Duodenal mucosa (tissue), 2 donors: ENCODE measurements around the gene CXCL12.

ENCODE experiments used
- H3K27ac ChIP-seq: one replicate; pipeline ENCODE4 v1.7.0; 2013; ENCODE audit warnings: low read depth, low read length
- H3K27me3 ChIP-seq, 2 donors: one replicate each; pipeline ENCODE4 v1.7.0; 2013; ENCODE audit warnings: low read length in 2 of 2, control low read depth in 1 of 2; ENCODE audit not compliant: insufficient read depth in 2 of 2, control insufficient read depth in 1 of 2
- H3K36me3 ChIP-seq, 2 donors: one replicate each; pipeline ENCODE4 v1.7.0; 2013; ENCODE audit warnings: low read length in 2 of 2, control low read depth in 1 of 2; ENCODE audit not compliant: insufficient read depth in 2 of 2, control insufficient read depth in 1 of 2
- H3K4me1 ChIP-seq, 2 donors: one replicate each; pipeline ENCODE4 v1.7.0; 2013; ENCODE audit warnings: low read length in 2 of 2, control low read depth in 1 of 2; ENCODE audit not compliant: insufficient read depth in 2 of 2, control insufficient read depth in 1 of 2
- H3K4me3 ChIP-seq, 2 donors: one replicate each; pipeline ENCODE4 v1.7.0; 2013; ENCODE audit warnings: low read length in 2 of 2, low read depth in 1 of 2
- H3K9ac ChIP-seq, 2 donors: one replicate each; pipeline ENCODE4 v1.7.0; 2013; ENCODE audit warnings: low read length in 2 of 2, low read depth in 1 of 2
- H3K9me3 ChIP-seq, 2 donors: one replicate each; pipeline ENCODE4 v1.7.0; 2013; ENCODE audit warnings: low read length in 2 of 2, control low read depth in 1 of 2; ENCODE audit not compliant: control insufficient read depth in 1 of 2

The CXCL12 gene

GRCh38 chr10:44385026-44385695, at the start of gene CXCL12:
TSS of gene CXCL12 (minus strand) at chr10:44385097. CDS start at chr10:44385005, 92 bp downstream.
- H3K27ac ChIP-seq: no peak within 1 kb of the TSS
- H3K9me3 ChIP-seq: no peaks in the 10 kb centered on the region
- peaks cover 0 to 5% of the 10 kb centered on the region in 2 donors for H3K4me1 ChIP-seq
- H3K27me3 ChIP-seq: peaks cover 16 to 18% of the 10 kb centered on the region in 2 donors
- peak within 1 kb of the TSS in 1 of 2 donors; percentile 43 for H3K9ac ChIP-seq
- peak within 1 kb of the TSS; percentile 38 to 66 for H3K4me3 ChIP-seq
- no peaks in the 10 kb centered on the region for H3K36me3 ChIP-seq

DNA sequence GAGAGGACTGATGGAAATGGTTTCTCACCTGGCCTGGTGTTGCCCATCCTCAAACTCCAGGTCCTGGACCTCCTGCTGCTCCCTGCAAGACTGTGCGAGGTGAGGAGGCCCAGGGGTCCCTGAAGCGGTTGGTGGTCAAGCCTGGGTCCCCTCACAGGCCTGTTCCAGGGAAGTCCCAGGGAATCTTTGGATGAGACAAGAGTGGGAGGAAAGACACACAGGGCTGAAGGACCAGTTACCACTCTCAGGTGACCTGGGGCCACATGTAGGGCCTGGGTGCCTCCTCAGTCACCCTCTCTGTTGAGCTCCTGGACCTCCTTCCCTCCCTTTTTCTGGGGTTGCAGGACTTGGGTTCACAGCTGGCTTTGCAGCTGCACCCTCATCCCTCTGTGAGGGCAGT, 42.6 kb upstream of the CXCL12 start:
- Histone ChIP-seq H3K4me1 (no peaks in the 10 kb centered on the region), H3K9me3 (no peaks in the 10 kb centered on the region), H3K9ac (no peak overlapping the region), H3K4me3 (no peak overlapping the region), H3K36me3 (no peaks in the 10 kb centered on the region), H3K27ac (no peak overlapping the region), H3K27me3 (no peaks in the 10 kb centered on the region)

DNA sequence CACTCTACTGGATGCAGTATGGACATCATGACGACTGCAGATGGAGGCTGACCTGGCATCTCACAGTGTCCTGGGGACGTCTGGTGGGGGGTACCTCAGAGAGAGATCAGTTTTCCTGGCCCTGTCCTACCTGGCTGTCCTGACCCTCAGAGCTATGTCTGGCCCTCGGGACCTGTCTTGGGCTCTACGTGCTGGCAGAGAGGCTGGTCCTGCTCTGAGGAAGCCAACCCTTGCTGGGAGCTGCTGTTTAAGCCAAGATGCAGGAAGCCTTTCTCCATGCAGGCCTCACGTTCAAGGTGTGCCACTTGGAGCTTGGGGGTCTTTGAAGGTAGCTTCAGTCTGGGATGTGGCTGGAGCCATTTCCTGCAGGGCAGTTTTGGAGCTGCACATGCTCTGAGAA, 42.1 kb upstream of the CXCL12 start:
- Histone ChIP-seq H3K27me3 (no peaks in the 10 kb centered on the region), H3K36me3 (no peaks in the 10 kb centered on the region), H3K9ac (no peak overlapping the region), H3K4me1 (no peaks in the 10 kb centered on the region), H3K9me3 (no peaks in the 10 kb centered on the region), H3K27ac (no peak overlapping the region), H3K4me3 (no peak overlapping the region)

DNA sequence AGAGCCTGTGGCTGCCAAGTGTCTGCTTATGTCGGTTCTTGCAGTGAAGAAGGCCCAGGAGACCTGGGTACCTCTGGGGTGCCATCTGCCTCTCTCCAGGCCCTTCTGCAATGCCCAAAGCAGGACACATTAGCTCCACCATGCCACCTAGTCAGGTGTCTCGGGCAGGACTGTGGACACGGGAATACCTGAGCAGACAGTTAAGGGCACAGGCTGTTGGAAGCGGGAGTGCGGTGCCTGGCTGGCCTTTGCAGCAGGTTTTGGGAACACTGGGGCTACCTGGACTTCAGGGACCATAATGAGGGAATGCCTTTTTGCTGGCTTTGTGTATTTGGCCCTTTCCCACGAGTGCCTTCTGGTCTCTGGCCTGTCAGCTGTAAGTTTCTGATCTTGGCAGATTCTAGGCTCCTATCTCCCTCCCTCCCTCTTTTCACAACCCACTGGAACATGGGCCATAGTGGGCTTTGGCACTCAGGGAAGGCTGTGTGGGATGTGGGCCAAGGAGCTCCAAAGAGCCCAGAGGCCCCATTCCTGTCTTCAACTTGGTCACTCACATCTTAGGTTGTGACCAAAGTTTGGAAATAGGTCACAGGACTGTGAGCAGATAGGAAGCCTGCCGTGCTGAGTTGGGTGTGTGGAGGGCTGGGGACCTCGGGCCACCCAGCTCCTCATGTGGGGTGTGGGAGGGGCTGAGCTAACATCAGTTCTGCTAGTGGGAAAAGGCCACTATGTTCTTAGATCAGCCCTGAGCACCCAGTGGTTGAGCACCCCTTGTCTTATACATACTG, 41.5 kb upstream of the CXCL12 start:
- H3K9me3 ChIP-seq: no peaks in the 10 kb centered on the region
- no peaks in the 10 kb centered on the region for H3K27me3 ChIP-seq
- no peaks in the 10 kb centered on the region for H3K36me3 ChIP-seq
- no peaks in the 10 kb centered on the region for H3K4me1 ChIP-seq
- no peak overlapping the region for H3K27ac ChIP-seq
- H3K4me3 ChIP-seq: no peak overlapping the region
- H3K9ac ChIP-seq: no peak overlapping the region

- no peaks in the 10 kb centered on the region for H3K36me3 ChIP-seq
- no peaks in the 10 kb centered on the region for H3K4me1 ChIP-seq
- H3K27ac ChIP-seq: no peak overlapping the region
- H3K4me3 ChIP-seq: no peak overlapping the region
- no peaks in the 10 kb centered on the region for H3K9me3 ChIP-seq
- H3K9ac ChIP-seq: no peak overlapping the region
- H3K27me3 ChIP-seq: no peaks in the 10 kb centered on the region
Observed at GRCh38 chr10:44425466-44425865, 40.6 kb upstream of the CXCL12 start.

DNA sequence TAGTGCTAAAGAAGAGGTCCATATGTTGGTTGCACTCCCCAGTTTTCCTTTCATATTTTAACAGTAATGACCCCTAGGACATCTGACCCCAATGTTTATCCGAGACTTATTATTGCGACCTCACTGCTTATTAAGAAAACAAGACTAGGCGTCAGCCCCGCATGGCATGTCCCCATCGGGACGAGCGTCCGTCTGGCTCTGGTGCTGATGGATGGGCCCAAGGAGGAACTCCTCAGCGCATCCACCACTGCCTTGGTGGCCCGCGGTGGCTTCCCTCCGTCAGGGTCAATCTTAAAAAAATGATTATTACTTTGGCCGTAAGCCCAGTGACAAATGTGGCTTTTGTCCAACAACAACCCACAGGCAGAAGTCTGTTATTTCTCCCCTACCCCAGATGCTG, 40.1 kb upstream of the CXCL12 start:
- H3K36me3 ChIP-seq: no peaks in the 10 kb centered on the region

GRCh38 chr10:44424298-44424697, 39.4 kb upstream of the CXCL12 start:
- no peaks in the 10 kb centered on the region for H3K4me1 ChIP-seq
- no peak overlapping the region for H3K4me3 ChIP-seq
- H3K27me3 ChIP-seq: no peaks in the 10 kb centered on the region
- no peak overlapping the region for H3K27ac ChIP-seq
- H3K36me3 ChIP-seq: no peaks in the 10 kb centered on the region
- no peak overlapping the region for H3K9ac ChIP-seq
- H3K9me3 ChIP-seq: no peaks in the 10 kb centered on the region

More for the DNA sequence above, 40.1 kb upstream of the CXCL12 start:
- Histone ChIP-seq H3K27me3 (no peaks in the 10 kb centered on the region), H3K4me1 (no peaks in the 10 kb centered on the region), H3K9ac (no peak overlapping the region), H3K9me3 (no peaks in the 10 kb centered on the region), H3K4me3 (no peak overlapping the region), H3K27ac (no peak overlapping the region)

- Histone ChIP-seq H3K9me3 (no peaks in the 10 kb centered on the region), H3K9ac (no peak overlapping the region), H3K27ac (no peak overlapping the region), H3K27me3 (no peaks in the 10 kb centered on the region), H3K36me3 (no peaks in the 10 kb centered on the region), H3K4me1 (no peaks in the 10 kb centered on the region), H3K4me3 (no peak overlapping the region)
Observed at GRCh38 chr10:44422570-44423101, 37.7 kb upstream of the CXCL12 start.

GRCh38 chr10:44422153-44422552, 37.3 kb upstream of the CXCL12 start:
- Histone ChIP-seq H3K27ac (no peak overlapping the region), H3K9me3 (no peaks in the 10 kb centered on the region), H3K27me3 (no peaks in the 10 kb centered on the region), H3K36me3 (no peaks in the 10 kb centered on the region), H3K4me1 (no peaks in the 10 kb centered on the region), H3K4me3 (no peak overlapping the region), H3K9ac (no peak overlapping the region)

- Histone ChIP-seq H3K36me3 (no peaks in the 10 kb centered on the region), H3K27me3 (no peaks in the 10 kb centered on the region), H3K9me3 (no peaks in the 10 kb centered on the region), H3K27ac (no peak overlapping the region), H3K9ac (no peak overlapping the region), H3K4me3 (no peak overlapping the region), H3K4me1 (no peaks in the 10 kb centered on the region)
Observed at GRCh38 chr10:44419790-44420549, 35.1 kb upstream of the CXCL12 start.
